ENCODE measurements around the gene HUWE1.

The HUWE1 gene

GRCh38 chrX:53688300-53688699 is 1.8 kb upstream of the HUWE1 start:
- no peak for DNase-seq (ENCODE audit: low read depth in 2 of 2)

DNA sequence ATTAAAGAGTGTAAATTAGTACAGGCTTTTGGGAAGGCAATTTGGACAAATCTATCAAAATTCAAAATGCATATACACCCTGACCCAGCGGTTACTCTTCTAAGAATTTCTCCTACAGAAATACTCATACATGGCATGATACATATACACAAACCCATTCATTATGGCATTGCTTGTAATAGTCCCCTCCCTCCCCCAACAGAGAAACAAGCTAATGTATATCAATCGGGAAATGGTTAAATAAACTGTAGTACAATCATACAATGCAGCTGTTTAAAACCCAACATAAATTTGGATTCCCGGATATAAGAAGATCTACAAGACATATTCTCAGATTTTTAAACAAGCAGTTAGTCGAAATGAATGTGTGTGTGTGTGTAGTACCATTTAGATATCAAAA is 808 bp downstream of the HUWE1 start:
- DNase-seq (ENCODE audit: low read depth in 2 of 2), result no peak

GRCh38 chrX:53684415-53685192 is 1.9 kb downstream of the HUWE1 start:
- DNase-seq (ENCODE audit: low read depth in 2 of 2), result no peak

DNA sequence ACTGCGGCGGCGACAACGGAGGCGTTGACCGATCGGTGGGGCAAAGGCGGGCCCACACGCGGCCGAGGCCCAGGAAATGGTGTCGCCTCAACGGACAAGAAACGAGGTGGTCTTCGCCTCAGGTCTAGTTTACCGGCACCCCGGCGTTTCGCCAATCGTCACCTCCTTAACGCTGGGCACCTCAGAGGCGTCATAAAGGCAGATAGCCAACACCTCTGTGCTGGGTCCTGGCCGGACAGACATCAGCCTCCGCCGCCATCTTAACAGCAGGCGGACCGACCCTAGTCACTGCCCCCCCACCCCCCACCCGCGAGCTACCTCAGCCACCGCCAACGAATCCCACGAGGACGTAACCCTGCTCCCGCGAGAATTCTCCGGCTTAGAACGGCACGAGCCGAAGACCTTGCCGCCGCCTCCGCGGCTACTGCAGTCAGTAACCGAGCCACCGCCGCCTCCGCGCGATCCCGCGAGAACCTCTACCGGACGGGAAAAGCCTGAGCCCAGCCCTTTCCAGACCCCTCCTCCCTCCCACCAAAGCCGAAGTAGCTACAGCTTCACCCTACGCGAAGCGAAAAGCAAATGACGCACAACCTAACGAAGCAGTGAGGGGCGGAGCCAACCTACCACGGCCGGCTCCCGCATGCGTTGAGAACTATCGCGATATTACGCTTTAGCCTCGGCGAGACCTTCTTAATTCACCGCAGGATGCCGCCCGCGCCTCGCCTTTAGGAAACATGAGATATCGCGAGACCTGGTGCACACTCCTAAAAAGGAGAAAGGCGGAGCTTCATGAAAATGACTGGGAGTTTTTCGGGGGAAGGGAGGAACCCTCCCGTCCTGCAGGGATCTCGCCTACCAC is 2.7 kb downstream of the HUWE1 start:
- peak; percentile 73 to 80 for DNase-seq (ENCODE audit: low read depth in 2 of 2)

DNA sequence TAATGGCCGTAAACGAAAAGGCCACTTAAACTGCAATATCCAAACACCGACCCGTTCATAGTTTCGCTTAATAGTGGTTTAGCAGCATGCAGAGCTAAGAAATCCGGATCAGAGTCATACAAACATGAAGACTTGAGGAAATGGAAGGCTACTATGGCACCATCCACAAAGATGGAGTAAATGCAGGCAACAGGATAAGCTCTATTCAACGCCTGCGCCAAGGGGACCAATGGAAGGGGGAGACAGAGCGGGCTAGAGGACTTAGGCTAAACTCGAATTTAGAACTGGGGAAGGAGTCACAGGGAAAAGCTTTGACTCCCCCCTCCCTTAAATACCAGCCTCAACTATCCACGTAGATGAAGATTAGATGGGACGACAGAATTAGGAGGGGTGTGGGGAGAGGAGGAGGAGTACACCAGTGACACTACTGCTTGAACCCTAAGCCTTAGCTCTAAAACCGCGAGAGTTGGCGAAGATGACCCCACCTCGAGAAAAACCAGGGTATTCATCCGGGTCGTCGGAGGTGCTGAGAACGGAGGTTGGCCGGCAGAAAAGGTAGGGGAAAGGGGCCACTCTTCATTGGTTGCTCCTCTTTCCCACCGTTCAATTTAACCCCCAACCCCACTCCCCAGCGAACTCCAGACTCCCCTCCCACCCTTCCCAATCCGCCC is 3.5 kb downstream of the HUWE1 start:
- peak in 1 of 2 donors; percentile 11 for DNase-seq (ENCODE audit: low read depth in 2 of 2)

DNA sequence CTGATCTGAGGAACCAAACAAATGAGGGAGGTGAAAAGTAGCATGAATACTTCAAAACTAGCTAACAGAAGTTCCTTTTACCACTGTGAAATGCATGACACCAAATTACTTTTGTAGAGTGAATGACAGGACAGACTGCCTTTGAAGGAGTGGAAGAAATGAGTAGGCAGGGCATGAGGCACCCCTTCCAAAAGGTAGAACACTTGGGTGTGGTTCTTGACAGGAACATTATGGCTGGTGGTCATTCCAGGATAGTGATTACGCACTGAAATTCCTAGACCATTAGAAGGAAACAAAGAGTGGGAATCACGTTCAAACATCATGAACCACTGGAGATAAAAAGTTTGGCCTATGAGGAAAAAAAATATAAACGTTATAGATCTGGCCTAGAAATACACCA is 4.9 kb downstream of the HUWE1 start:
- DNase-seq (ENCODE audit: low read depth in 2 of 2), result no peak

DNA sequence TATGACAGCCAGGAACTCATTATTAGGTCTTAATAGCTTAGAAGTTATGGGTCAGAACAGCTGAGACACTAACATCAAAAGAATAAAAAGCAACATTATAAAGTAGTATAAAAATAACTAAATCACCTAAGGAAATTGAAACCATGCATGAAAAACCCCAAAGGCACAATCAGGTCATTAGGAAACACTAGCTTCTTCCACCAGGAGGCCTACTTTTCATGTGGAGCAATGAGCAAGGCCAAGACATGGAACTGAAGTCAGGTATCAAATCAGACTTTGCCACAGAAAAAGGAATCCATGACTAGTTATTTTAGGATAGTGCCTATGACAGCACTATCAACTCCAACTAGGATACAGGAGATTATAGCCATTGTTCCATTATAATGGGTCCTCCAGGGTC is 7.9 kb downstream of the HUWE1 start:
- DNase-seq (ENCODE audit: low read depth in 2 of 2), result no peak

GRCh38 chrX:53677286-53677685 is 9.2 kb downstream of the HUWE1 start:
- DNase-seq (ENCODE audit: low read depth in 2 of 2), result no peak

GRCh38 chrX:53674581-53674980 is 11.9 kb downstream of the HUWE1 start:
- DNase-seq (ENCODE audit: low read depth in 2 of 2), result no peak

- DNase-seq (ENCODE audit: low read depth in 2 of 2), result no peak
These were observed 17.3 kb downstream of the HUWE1 start for GRCh38 chrX:53669258-53669657.

DNA sequence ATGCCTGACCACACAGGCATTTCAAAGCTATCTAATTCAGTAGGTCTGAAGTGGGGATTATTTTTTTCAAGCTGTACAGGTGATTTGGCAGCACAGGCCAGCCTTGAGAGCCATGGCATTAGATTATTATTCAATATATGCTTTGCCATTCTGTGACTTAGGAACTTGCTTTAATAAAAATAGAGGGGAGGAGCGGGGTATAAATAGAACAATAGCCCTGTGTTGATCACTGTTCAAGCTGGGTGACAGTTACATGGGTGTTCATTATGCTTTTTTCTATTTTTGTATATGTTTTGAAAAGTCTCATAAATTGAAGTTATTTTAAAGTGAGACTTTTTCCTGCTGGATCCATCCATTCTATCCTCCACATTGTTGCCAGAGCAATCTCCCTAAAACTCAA is 20.3 kb downstream of the HUWE1 start:
- no peak for DNase-seq (ENCODE audit: low read depth in 2 of 2)

DNA sequence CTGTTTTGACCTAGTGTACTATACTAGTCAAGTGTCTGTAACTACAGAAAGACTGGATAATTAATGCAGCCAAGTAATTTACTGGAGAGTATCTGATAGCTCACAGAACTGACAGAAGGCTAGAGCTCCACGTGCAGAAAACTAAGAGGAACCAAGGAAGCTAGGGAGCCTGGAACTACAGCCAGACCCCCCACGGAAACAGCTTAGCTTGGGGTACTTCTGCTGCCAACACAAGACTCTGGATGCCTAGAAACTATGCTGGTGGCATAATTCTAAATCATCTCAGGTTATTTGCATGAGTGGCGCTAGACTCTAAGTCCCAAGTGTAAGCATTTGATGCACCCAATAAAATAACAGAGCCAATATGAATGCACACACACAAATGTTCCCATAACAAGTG is 26.5 kb downstream of the HUWE1 start:
- no peak for DNase-seq (ENCODE audit: low read depth in 2 of 2)

- no peak for DNase-seq (ENCODE audit: low read depth in 2 of 2)
These were observed 27.5 kb downstream of the HUWE1 start for GRCh38 chrX:53659039-53659438.

DNA sequence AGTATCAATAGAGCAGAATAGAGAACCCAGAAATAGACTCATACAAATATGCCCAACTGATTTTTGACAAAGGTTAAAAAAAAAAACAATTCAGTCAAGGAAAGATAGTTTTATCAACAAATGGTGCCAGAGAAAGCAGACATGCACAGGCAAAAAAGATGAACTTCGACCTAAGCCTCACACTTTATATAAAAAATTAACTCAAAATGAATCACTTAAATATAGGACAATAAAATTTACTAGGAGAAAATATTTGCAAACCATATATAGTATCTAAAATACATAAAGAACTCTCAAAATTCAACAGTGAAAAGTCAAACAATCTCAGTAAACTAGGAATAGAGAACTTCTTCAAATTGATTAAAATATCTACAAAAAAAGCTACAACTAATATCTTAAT is 29.7 kb downstream of the HUWE1 start:
- DNase-seq (ENCODE audit: low read depth in 2 of 2), result no peak

GRCh38 chrX:53654376-53654775 is 32.1 kb downstream of the HUWE1 start:
- no peak for DNase-seq (ENCODE audit: low read depth in 2 of 2)

GRCh38 chrX:53644751-53645150 is 41.8 kb downstream of the HUWE1 start:
- no peak for DNase-seq (ENCODE audit: low read depth in 2 of 2)

GRCh38 chrX:53642337-53642736 is 44.2 kb downstream of the HUWE1 start:
- no peak for DNase-seq (ENCODE audit: low read depth in 2 of 2)

- no peak for DNase-seq (ENCODE audit: low read depth in 2 of 2)
These were observed 47.3 kb downstream of the HUWE1 start for GRCh38 chrX:53639257-53639656.

DNA sequence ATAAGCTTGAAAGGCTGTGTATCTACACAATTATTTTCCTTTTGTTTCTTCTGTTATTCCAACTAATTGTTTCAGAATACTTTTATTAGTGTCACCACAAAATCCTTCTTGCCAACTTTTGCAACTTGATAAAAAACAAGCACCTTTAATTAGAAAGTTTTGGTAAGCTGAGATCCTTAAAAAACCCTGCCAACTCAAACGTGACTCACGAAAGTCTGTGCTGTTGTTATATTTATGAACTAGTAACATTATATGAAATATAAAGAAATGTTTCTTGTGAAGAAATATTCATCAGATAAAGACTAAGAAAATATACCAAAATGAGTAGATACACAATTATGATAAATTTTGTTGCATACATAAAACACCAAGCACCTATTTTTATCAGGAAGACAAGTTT is 49.0 kb downstream of the HUWE1 start:
- no peak for DNase-seq (ENCODE audit: low read depth in 2 of 2)

GRCh38 chrX:53631156-53631555 is 55.4 kb downstream of the HUWE1 start:
- no peak for DNase-seq (ENCODE audit: low read depth in 2 of 2)

DNA sequence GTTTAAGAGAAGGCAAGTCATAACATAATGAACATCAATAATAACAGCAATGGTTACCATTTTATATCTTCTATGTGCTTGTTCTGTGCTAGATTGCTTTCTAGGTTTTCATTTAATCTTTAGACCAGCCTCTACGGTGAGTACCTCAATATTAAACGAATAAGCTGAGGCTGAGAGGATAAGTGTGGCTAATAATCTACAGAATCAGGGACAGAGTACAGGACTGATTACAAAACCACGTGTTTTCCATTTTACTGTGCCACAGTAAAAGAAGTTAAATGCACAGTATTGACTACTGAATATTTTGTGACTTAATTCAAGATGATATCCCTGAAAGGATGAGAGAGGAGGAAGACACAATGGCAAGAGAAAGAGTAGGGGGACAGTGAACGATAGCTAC is 56.3 kb downstream of the HUWE1 start:
- DNase-seq (ENCODE audit: low read depth in 2 of 2), result no peak

DNA sequence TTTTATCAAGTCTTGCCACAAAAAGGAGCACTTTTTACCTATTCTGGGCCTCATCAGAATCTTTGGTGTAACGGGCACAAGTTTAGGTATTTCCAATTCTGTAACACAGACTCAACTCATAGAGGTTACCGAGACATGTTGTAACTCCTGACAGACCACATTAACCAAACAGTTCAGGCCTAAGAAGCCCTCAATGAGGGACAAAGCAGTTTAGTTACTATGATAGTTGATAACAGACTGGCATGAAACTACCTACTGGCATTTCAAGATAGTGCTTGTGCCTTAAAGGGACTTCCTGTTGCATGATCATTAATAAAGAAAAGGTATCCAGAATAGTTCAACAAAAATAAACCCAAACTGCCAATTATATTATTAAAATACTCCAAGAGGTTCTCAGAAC is 64.1 kb downstream of the HUWE1 start:
- DNase-seq (ENCODE audit: low read depth in 2 of 2), result no peak
